GM10266 (cell line): ENCODE data around the gene GNAI3.

Experiments used
- DNase-seq: peaks from one replicate; pipeline ENCODE4 v3.0.0; 2012; ENCODE audit errors: extremely low spot score
- TF ChIP-seq, protein P1 (sequence below): IDR thresholded peaks from 2 replicates; pipeline ENCODE4 v1.5.1; 2012; ENCODE audit warnings: mild to moderate bottlenecking, low read depth; ENCODE audit not compliant: control insufficient read depth, insufficient read depth; ENCODE audit errors: missing control alignments

GNAI3 gene

DNA sequence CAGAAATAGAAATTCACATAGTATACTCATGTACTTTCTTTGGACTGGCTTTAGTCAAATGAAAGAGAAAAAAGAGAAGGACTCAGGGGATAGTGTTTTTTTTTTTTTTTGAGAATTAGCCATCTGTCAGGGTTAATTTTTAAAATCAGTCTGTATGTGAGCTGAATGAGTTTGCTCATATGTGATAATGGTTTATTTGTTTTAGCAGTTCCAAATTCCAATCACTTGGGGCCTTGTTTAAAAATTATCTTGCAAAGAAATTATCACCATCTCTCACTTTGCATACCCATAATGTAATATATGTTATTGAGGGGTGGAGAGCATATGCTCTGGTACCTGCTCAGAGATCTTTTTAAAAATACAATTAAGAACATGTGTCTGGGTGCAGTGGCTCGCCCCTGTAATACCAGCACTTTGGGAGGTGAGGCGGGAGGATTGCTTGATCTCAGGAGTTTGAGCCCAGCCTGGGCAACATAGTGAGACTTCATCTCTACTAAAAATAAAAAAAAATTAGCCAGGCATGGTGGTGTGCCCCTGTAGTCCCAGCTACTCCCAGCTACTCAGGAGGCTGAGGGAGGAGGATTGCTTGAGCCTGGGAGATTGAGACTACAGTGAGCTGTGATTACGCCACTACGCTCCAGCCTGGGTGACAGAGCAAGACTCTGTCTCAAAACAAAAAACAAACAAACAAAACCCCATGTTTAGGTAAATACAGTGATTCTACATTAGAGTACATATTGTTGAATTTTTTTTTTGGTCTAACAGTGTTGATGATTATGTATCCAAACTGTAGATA is 19.7 kb downstream of the GNAI3 start:
- TF ChIP-seq, protein P1, sequence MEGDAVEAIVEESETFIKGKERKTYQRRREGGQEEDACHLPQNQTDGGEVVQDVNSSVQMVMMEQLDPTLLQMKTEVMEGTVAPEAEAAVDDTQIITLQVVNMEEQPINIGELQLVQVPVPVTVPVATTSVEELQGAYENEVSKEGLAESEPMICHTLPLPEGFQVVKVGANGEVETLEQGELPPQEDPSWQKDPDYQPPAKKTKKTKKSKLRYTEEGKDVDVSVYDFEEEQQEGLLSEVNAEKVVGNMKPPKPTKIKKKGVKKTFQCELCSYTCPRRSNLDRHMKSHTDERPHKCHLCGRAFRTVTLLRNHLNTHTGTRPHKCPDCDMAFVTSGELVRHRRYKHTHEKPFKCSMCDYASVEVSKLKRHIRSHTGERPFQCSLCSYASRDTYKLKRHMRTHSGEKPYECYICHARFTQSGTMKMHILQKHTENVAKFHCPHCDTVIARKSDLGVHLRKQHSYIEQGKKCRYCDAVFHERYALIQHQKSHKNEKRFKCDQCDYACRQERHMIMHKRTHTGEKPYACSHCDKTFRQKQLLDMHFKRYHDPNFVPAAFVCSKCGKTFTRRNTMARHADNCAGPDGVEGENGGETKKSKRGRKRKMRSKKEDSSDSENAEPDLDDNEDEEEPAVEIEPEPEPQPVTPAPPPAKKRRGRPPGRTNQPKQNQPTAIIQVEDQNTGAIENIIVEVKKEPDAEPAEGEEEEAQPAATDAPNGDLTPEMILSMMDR = no peak

DNA sequence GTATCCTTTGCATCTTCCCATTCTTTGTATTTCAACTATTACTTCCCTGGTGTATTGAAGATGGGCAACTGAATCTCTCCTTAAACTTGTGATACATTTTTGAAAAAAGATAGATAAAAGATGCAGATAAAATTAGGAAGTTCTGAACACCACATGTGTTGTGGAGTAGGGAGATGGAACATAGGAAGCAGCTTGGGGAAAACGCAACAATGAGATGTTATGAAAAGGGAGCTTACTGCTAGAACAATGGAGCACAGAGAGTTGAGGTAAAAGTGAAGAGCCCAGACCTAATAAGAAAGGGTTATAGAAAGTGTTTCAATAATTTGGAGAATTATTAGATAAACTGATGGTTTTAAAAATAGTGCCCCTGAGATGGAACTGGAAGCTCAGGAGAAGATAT is 20.9 kb downstream of the GNAI3 start:
- TF ChIP-seq, protein P1 = no peak

More for the DNA sequence above, 19.7 kb downstream of the GNAI3 start:
- no peak for DNase-seq

GRCh38 chr1:109570414-109570813 is 22.0 kb downstream of the GNAI3 start:
- TF ChIP-seq, protein P1 = no peak
- DNase-seq = no peak

More for the DNA sequence above, 20.9 kb downstream of the GNAI3 start:
- no peak for DNase-seq

DNA sequence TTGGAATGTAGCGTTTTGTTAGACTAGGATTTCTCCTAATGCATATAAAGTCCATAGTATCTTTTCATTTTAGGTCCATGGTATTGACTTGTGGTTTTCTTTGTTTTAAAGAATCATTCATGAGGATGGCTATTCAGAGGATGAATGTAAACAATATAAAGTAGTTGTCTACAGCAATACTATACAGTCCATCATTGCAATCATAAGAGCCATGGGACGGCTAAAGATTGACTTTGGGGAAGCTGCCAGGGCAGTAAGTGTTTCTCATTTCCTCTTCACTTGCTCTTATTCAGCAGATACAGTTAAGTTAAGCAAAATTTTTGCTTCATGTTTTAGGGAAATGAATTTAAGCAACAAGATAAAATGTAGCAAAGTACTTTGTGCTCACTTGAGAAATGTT is 25.4 kb downstream of the GNAI3 start:
- TF ChIP-seq, protein P1 = no peak
- DNase-seq = no peak

DNA sequence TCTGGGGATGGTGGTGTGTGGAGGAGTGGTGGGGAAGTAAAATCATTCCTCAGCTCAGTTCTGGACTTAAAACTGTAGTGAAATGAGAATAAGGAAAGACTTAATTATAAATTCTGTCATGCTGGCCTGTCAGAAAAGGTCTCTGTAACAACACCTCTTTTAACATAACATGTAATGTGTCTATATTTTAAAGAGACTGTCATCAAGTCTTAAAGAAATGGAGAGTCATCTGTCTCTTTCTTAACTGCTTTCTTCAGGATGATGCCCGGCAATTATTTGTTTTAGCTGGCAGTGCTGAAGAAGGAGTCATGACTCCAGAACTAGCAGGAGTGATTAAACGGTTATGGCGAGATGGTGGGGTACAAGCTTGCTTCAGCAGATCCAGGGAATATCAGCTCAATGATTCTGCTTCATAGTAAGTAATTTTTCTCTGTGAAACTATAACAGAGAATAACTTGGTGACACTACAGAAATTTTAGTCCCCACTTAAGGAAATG is 30.6 kb downstream of the GNAI3 start:
- TF ChIP-seq, protein P1 = no peak
- no peak for DNase-seq

GRCh38 chr1:109579491-109579890 is 31.1 kb downstream of the GNAI3 start:
- no peak for DNase-seq
- TF ChIP-seq, protein P1 = no peak

DNA sequence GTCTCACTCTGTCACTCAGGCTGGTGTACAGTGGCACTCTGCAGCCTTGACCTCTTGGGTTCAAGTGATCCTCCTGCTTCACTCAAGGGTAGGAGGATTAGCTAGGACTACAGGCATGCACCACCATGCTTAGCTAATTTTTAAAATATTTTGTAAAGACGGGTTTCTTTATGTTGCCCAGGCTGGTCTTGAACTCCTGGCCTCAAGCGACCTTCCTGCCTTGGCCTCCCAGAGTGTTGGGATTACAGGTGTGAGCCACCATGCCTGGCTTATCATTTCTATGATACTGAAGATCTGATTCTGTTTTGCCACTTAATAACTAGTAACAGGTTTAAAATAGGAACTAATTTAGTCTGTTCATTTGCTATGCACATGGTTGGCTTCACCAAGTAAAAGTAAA is 33.6 kb downstream of the GNAI3 start:
- no peak for DNase-seq
- TF ChIP-seq, protein P1 = no peak
